ENCODE results near the gene CPNE5.

GRCh38 chr6:36772397-36772796 lies 66.8 kb downstream of the CPNE5 start:
- TF ChIP-seq, protein P1, sequence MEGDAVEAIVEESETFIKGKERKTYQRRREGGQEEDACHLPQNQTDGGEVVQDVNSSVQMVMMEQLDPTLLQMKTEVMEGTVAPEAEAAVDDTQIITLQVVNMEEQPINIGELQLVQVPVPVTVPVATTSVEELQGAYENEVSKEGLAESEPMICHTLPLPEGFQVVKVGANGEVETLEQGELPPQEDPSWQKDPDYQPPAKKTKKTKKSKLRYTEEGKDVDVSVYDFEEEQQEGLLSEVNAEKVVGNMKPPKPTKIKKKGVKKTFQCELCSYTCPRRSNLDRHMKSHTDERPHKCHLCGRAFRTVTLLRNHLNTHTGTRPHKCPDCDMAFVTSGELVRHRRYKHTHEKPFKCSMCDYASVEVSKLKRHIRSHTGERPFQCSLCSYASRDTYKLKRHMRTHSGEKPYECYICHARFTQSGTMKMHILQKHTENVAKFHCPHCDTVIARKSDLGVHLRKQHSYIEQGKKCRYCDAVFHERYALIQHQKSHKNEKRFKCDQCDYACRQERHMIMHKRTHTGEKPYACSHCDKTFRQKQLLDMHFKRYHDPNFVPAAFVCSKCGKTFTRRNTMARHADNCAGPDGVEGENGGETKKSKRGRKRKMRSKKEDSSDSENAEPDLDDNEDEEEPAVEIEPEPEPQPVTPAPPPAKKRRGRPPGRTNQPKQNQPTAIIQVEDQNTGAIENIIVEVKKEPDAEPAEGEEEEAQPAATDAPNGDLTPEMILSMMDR (conservative IDR thresholded peaks at IDR 0.05 in 1 of 2, IDR thresholded peaks at IDR 0.05 in 1 of 2; ENCODE audit: low read depth in 1 of 2, low read length in 2 of 2) = no peak
- no peak for TF ChIP-seq EZH2 (IDR thresholded peaks at IDR 0.05; ENCODE audit: low read length, missing control alignments)
